ENCODE data around the gene GFER. TPM values are rescaled to one million over a fixed set of nuclear protein-coding genes. Genes with fewer than 3 reads are reported as not detected.

GFER gene
- polyA plus RNA-seq, 1 of the 3 experiments (the other 2 are of a cell fraction) = 20.4 TPM

GRCh38 chr16:2003827-2004641 lies 20.0 kb downstream of the GFER start:
- Histone ChIP-seq H3K27me3 (ENCODE audit: insufficient read depth) (no peaks in the 10 kb centered on the region), H4K20me1 (ENCODE audit: insufficient read depth) (peaks cover 72% of the 10 kb centered on the region), H3K9me2 (no peaks in the 10 kb centered on the region), H3K27ac (ENCODE audit: low read depth in 2 of 2, low read length in 1 of 2) (peak overlapping the region in 1 of 2 experiments; percentile 48; a peak in 2 of 4 replicates), H3K9me3 (no peaks in the 10 kb centered on the region), H3K79me2 (ENCODE audit: insufficient read depth) (peaks cover 72% of the 10 kb centered on the region), H3F3A (replicated peaks; ENCODE audit: insufficient read depth) (peaks cover 9% of the 10 kb centered on the region), H2AFZ (ENCODE audit: low read depth) (no peak overlapping the region), H3K4me1 (ENCODE audit: control insufficient read depth in 1 of 2, insufficient read depth in 2 of 2, low read depth in 1 of 2, low read length in 1 of 2) (peaks cover 24 to 54% of the 10 kb centered on the region in 2 experiments; a peak in 3 of 4 replicates), H3K36me3 (replicated peaks in 1 of 2; ENCODE audit: control insufficient read depth in 1 of 2, insufficient read depth in 2 of 2, low read length in 1 of 2) (peaks cover 3 to 48% of the 10 kb centered on the region in 2 experiments), H3K9ac (no peak overlapping the region), H3K4me3 (ENCODE audit: low read depth in 2 of 2, low read length in 1 of 2) (no peak overlapping the region; a peak in 1 of 4 replicates), H3K4me2 (peak overlapping the region; percentile 68)
- CTCF ChIA-PET = interaction anchor here (0.6 to 4.1 kb wide), 29 partner anchors 9 to 478 kb away, joined by 3 to 108 read pairs (median 6); partner anchors contain the start of genes ECI1, GFER, NOXO1 and NTHL1
- DNase-seq = peak; percentile 99
- WGBS (ENCODE audit: low lambda C conversion rate) = 36% methylated on average over 20 of the region's 36 CpGs
- POLR2A ChIA-PET = interaction anchor here (0.7 to 1.2 kb wide), 6 partner anchors 9 to 147 kb away, joined by 3 to 11 read pairs (median 4); partner anchors contain the start of gene RPS2
- TF ChIP-seq POLR2AphosphoS5 (IDR thresholded peaks at IDR 0.05; ENCODE audit: low read depth, low read length) (no peak; the same call in 1 of the 2 replicates), TAF1 (IDR thresholded peaks at IDR 0.05; ENCODE audit: borderline replicate concordance, low read depth, low read length) (no peak), FOXJ3 (CRISPR knock-in tag; IDR thresholded peaks at IDR 0.05) (no peak), MXI1 (IDR thresholded peaks at IDR 0.05; ENCODE audit: low read depth, low read length) (peak; percentile 98), GATA2 (CRISPR knock-in tag; IDR thresholded peaks at IDR 0.05) (no peak), TCF12 (IDR thresholded peaks at IDR 0.05) (no peak), MAX (IDR thresholded peaks at IDR 0.05; ENCODE audit: low read depth) (no peak), FOXM1 (IDR thresholded peaks at IDR 0.05; ENCODE audit: low read depth) (no peak), RXRA (IDR thresholded peaks at IDR 0.05; ENCODE audit: borderline replicate concordance, low read depth) (no peak), YY1 (IDR thresholded peaks at IDR 0.05; ENCODE audit: low read depth) (no peak), EP300 (IDR thresholded peaks at IDR 0.05; ENCODE audit: borderline replicate concordance in 1 of 2, low read depth in 1 of 2, low read length in 1 of 2) (no peak), MEF2A (IDR thresholded peaks at IDR 0.05; ENCODE audit: borderline replicate concordance, low read depth) (no peak), JUND (IDR thresholded peaks at IDR 0.05) (no peak), ELF1 (IDR thresholded peaks at IDR 0.05) (no peak), REST (IDR thresholded peaks at IDR 0.05; ENCODE audit: low read depth, low read length) (no peak), SIN3A (IDR thresholded peaks at IDR 0.05; ENCODE audit: borderline replicate concordance, low read depth, low read length) (peak; percentile 92; the same call in 1 of the 2 replicates), RCOR1 (IDR thresholded peaks at IDR 0.05; ENCODE audit: low read length) (no peak), RFX5 (IDR thresholded peaks at IDR 0.05; ENCODE audit: low read length) (no peak), EZH2phosphoT487 (IDR thresholded peaks at IDR 0.05; ENCODE audit: borderline replicate concordance, low read depth) (no peak), NFIC (IDR thresholded peaks at IDR 0.05; ENCODE audit: borderline replicate concordance) (no peak), SMC3 (IDR thresholded peaks at IDR 0.05; ENCODE audit: low read depth, low read length) (peak; percentile 61), CHD2 (IDR thresholded peaks at IDR 0.05; ENCODE audit: low read length, partially characterized antibody) (no peak), GABPA (IDR thresholded peaks at IDR 0.05; ENCODE audit: low read depth) (no peak), RAD21 (IDR thresholded peaks at IDR 0.05; ENCODE audit: low read length) (peak; percentile 59)
- TF ChIP-seq, protein P1, sequence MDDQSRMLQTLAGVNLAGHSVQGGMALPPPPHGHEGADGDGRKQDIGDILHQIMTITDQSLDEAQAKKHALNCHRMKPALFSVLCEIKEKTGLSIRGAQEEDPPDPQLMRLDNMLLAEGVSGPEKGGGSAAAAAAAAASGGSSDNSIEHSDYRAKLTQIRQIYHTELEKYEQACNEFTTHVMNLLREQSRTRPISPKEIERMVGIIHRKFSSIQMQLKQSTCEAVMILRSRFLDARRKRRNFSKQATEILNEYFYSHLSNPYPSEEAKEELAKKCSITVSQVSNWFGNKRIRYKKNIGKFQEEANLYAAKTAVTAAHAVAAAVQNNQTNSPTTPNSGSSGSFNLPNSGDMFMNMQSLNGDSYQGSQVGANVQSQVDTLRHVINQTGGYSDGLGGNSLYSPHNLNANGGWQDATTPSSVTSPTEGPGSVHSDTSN (IDR thresholded peaks at IDR 0.05) = peak; percentile 45; the same call in 1 of the 2 replicates
- TF ChIP-seq, protein P2, sequence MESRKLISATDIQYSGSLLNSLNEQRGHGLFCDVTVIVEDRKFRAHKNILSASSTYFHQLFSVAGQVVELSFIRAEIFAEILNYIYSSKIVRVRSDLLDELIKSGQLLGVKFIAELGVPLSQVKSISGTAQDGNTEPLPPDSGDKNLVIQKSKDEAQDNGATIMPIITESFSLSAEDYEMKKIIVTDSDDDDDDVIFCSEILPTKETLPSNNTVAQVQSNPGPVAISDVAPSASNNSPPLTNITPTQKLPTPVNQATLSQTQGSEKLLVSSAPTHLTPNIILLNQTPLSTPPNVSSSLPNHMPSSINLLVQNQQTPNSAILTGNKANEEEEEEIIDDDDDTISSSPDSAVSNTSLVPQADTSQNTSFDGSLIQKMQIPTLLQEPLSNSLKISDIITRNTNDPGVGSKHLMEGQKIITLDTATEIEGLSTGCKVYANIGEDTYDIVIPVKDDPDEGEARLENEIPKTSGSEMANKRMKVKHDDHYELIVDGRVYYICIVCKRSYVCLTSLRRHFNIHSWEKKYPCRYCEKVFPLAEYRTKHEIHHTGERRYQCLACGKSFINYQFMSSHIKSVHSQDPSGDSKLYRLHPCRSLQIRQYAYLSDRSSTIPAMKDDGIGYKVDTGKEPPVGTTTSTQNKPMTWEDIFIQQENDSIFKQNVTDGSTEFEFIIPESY (IDR thresholded peaks at IDR 0.05; ENCODE audit: borderline replicate concordance, low read depth) = no peak
- TF ChIP-seq, protein P3, sequence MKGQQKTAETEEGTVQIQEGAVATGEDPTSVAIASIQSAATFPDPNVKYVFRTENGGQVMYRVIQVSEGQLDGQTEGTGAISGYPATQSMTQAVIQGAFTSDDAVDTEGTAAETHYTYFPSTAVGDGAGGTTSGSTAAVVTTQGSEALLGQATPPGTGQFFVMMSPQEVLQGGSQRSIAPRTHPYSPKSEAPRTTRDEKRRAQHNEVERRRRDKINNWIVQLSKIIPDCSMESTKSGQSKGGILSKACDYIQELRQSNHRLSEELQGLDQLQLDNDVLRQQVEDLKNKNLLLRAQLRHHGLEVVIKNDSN (IDR thresholded peaks at IDR 0.05; ENCODE audit: borderline replicate concordance, low read depth) = peak; percentile 9; the same call in 1 of the 2 replicates
